IPS-20b (cell line): Measurements from ENCODE around the gene TPCN1.

Source experiments
- H3K27ac ChIP-seq: one replicate; pipeline ENCODE4 v1.5.1; 2013; ENCODE audit warnings: low read length
- H3K27me3 ChIP-seq: 2 replicates; pipeline ENCODE4 v1.6.1; 2013; ENCODE audit warnings: mild to moderate bottlenecking, low read length, inconsistent platforms; ENCODE audit not compliant: insufficient read depth
- H3K36me3 ChIP-seq: 2 replicates; pipeline ENCODE4 v1.6.1; 2013; ENCODE audit warnings: low read depth, mild to moderate bottlenecking, inconsistent platforms, low read length, moderate library complexity; ENCODE audit not compliant: insufficient read depth
- H3K4me1 ChIP-seq: 2 replicates; pipeline ENCODE4 v1.6.1; 2013; ENCODE audit warnings: mild to moderate bottlenecking, control low read depth, inconsistent platforms, low read length, moderate library complexity; ENCODE audit not compliant: insufficient read depth
- H3K4me3 ChIP-seq: 2 replicates; pipeline ENCODE4 v1.5.1; 2013; ENCODE audit warnings: mild to moderate bottlenecking, low read length, inconsistent platforms
- H3K9ac ChIP-seq: 2 replicates; pipeline ENCODE4 v1.6.1; 2013; ENCODE audit warnings: low read depth, mild to moderate bottlenecking, inconsistent platforms, low read length, moderate library complexity
- H3K9me3 ChIP-seq: 2 replicates; pipeline ENCODE4 v1.6.1; 2013; ENCODE audit warnings: mild to moderate bottlenecking, low read depth, low read length, inconsistent platforms; ENCODE audit not compliant: insufficient read depth

The TPCN1 gene

DNA sequence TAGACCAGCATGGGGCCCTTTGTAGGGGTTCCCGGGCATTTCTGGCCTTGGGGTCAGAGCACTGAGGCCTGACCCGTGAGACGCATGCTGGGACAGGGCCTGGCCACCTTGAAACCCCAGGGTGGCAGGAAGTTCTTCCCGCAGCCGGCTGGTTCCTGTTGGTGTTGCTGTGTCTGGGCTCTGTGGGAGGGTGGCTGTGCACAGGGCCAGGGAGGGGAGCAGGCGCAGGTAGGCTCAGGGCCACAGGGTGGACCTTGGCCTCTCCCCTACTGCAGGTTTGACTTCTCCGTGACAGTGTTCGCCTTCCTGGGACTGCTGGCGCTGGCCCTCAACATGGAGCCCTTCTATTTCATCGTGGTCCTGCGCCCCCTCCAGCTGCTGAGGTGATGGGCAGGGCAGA is 65.4 kb downstream of the TPCN1 start:
- Histone ChIP-seq H3K4me1 (no peaks in the 10 kb centered on the region), H3K9me3 (no peaks in the 10 kb centered on the region), H3K27me3 (no peaks in the 10 kb centered on the region), H3K27ac (no peak overlapping the region), H3K9ac (no peak overlapping the region), H3K36me3 (peaks cover 11% of the 10 kb centered on the region), H3K4me3 (no peak overlapping the region)

DNA sequence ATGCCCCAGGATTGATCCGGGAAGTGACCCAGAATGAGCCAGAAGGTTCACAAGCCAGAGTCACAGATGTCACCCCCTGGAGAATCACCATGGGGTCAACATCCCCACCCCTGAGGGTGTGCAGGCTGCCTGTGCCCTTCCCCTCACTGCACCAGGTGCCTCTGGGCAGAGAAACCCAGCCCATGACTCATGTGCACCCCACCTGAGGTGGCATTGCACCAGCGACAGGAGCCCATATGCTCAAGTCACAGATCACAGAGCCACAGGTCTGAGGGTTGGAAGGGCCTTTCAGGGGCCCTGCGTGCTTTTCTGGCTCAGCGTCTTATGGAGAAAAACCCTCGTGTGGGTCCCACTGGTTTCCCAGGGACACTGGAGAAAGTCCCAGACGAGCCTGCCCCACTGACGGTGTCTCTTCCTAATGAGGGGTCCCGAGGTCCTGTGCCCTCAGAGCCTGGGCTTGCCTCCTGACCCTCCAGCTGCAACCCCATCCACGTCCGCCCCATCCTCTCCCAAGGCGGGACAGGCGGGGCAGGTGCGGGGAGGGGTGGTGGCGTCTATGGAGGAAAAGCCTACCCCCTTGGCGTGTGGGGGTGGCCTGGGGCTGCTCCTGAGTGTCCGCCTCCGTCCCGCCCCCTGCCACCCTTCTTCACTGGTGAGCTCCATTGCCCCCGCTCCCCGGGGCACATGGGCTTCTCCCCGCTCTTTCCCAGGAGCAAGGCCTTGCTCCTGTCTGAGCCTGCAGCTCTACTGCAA is 66.1 kb downstream of the TPCN1 start:
- H3K9me3 ChIP-seq: no peaks in the 10 kb centered on the region
- no peaks in the 10 kb centered on the region for H3K4me1 ChIP-seq
- no peak overlapping the region for H3K27ac ChIP-seq
- H3K27me3 ChIP-seq: no peaks in the 10 kb centered on the region
- H3K36me3 ChIP-seq: peaks cover 11% of the 10 kb centered on the region
- H3K4me3 ChIP-seq: no peak overlapping the region
- no peak overlapping the region for H3K9ac ChIP-seq

DNA sequence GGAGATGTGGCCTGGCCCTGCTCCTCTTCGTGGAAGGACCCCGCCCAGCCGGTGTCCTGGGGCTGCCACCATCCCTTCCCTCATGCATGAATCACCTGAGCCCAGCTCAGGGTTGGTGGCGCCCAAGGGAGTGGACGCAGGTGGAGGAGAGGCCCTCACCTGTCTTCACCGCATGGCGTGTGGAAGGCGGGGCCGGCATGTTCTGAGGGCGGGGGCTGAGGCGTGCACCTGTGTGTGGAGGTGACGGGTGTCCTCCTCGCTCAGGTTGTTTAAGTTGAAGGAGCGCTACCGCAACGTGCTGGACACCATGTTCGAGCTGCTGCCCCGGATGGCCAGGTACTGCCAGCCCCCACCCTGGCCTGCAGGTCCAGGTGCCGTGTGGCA is 66.6 kb downstream of the TPCN1 start:
- Histone ChIP-seq H3K4me3 (no peak overlapping the region), H3K27me3 (no peaks in the 10 kb centered on the region), H3K9ac (no peak overlapping the region), H3K9me3 (no peaks in the 10 kb centered on the region), H3K27ac (no peak overlapping the region), H3K4me1 (no peaks in the 10 kb centered on the region), H3K36me3 (peaks cover 11% of the 10 kb centered on the region)

DNA sequence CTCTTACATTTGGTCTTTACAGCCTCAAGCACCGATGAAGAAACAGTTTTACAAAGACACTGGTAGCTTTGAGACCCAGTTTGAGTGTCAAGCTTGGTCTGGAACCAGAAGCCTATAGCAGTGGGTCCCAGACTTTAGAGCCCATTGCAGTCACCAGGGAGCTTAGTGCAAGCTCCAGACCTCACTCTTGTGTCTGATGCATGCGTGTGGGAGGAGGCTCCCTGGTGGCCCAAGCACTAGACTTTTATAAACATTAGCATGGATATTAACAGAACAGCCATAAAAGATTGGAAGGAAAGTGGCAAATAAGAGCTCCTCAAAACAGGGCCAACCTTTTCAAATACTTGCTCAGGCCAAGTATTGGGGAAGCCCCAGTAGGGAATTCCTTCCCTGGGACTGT is 68.1 kb downstream of the TPCN1 start:
- no peaks in the 10 kb centered on the region for H3K4me1 ChIP-seq
- H3K36me3 ChIP-seq: peaks cover 11% of the 10 kb centered on the region
- no peak overlapping the region for H3K9ac ChIP-seq
- H3K27me3 ChIP-seq: no peaks in the 10 kb centered on the region
- H3K4me3 ChIP-seq: no peak overlapping the region
- H3K9me3 ChIP-seq: no peaks in the 10 kb centered on the region
- H3K27ac ChIP-seq: no peak overlapping the region

DNA sequence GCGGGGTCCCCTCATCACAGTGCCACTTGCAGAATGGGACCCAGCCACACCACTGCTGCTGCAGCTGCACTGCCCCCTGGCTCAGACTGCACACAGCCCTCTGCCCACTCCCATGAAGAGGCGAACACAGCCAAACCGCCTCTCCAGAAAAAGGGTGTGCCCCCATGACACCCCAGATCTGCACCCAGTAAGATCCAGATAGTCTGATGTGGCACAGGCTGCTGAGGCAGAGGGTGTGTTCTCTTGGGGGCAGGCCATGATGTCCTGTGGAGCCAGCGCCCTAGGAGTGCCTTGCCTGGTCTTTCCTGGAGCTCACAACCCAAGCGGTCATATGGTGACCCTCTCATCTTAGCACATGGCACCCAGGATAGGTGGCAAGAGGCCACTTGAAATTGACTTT is 69.2 kb downstream of the TPCN1 start:
- Histone ChIP-seq H3K36me3 (peaks cover 5% of the 10 kb centered on the region), H3K4me1 (no peaks in the 10 kb centered on the region; the same call in 1 of the 2 replicates), H3K9me3 (no peaks in the 10 kb centered on the region), H3K4me3 (no peak overlapping the region), H3K27me3 (no peaks in the 10 kb centered on the region), H3K9ac (no peak overlapping the region), H3K27ac (no peak overlapping the region)

DNA sequence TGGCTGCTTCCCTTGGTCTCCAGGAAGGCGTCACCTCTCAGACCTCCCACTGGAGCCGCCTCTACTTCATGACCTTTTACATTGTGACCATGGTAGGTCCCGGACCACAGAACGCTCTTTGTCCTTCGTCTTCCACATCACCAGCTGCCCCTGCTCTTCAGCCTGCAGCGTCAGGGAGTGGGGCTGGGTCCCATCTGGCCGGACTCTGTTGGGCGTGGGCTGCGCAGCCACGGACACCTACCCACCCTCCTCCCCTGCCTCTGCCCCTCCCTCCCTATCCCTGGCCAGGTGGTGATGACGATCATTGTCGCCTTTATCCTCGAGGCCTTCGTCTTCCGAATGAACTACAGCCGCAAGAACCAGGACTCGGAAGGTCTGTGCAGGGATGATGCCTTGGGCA is 70.3 kb downstream of the TPCN1 start:
- no peaks in the 10 kb centered on the region; the same call in 1 of the 2 replicates for H3K4me1 ChIP-seq
- H3K4me3 ChIP-seq: no peak overlapping the region
- no peaks in the 10 kb centered on the region for H3K27me3 ChIP-seq
- H3K9me3 ChIP-seq: no peaks in the 10 kb centered on the region
- no peak overlapping the region for H3K9ac ChIP-seq
- H3K36me3 ChIP-seq: peaks cover 5% of the 10 kb centered on the region
- no peak overlapping the region for H3K27ac ChIP-seq

DNA sequence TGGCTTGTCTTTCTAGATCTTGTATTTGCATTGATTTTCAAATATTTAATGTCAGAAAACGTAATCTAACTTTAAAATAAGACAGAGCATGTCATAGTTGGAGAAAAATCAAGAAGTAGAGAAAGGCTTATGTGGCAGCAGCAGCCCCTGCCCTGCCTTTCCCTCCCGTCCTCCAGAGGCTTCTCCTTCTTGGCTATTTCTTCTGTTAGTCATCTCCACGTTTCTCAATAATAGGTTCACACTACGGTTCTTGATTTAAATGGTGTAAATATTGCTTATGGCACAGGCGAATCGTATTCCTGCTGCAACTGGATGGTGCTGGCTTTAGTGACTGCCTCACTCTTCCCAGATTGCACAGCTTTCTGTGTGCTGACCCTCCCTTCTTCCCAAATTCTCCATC is 70.8 kb downstream of the TPCN1 start:
- Histone ChIP-seq H3K9me3 (no peaks in the 10 kb centered on the region), H3K4me1 (no peaks in the 10 kb centered on the region; the same call in 1 of the 2 replicates), H3K9ac (no peak overlapping the region), H3K36me3 (peaks cover 5% of the 10 kb centered on the region), H3K4me3 (no peak overlapping the region), H3K27me3 (no peaks in the 10 kb centered on the region), H3K27ac (no peak overlapping the region)

DNA sequence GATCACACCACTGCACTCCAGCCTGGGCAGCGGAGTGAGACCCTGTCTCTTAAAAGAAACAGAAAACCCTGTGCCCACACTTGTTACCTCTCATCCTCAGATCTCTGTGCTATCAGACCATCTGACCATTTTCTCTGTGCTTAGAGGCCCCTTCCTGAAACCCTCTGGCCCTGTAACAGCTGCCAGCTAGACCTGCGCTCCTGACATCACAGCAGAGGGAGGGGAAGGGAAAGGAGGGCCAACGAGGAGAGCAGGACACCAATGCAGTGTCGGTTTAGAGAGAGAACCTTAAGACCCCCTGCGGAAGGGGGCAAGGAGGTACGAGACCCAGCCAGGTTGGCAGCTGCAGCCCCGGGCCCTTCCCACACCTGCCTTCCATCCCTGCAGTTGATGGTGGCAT is 71.3 kb downstream of the TPCN1 start:
- Histone ChIP-seq H3K9me3 (no peaks in the 10 kb centered on the region), H3K4me1 (no peaks in the 10 kb centered on the region; the same call in 1 of the 2 replicates), H3K9ac (no peak overlapping the region), H3K27me3 (no peaks in the 10 kb centered on the region), H3K36me3 (peaks cover 5% of the 10 kb centered on the region), H3K4me3 (no peak overlapping the region), H3K27ac (no peak overlapping the region)

DNA sequence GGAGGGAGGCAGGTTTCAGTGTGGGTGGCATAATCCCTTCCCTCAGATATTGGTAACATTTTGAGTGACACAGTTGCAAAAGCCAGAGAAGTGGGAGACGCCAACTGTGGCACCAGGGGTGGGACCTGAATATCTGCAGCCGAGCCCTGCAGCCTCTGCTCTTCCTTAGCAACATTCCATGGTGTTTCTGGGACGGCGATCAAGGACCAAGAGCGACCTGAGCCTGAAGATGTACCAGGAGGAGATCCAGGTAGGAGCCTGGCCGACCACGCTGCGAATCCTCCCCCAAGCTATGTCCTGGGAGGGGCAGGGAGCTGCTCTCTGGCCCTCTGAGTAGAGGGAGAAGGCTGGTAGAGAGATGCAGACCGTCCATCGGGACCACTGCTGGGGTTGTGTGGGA is 71.8 kb downstream of the TPCN1 start:
- H3K36me3 ChIP-seq: peaks cover 5% of the 10 kb centered on the region

DNA sequence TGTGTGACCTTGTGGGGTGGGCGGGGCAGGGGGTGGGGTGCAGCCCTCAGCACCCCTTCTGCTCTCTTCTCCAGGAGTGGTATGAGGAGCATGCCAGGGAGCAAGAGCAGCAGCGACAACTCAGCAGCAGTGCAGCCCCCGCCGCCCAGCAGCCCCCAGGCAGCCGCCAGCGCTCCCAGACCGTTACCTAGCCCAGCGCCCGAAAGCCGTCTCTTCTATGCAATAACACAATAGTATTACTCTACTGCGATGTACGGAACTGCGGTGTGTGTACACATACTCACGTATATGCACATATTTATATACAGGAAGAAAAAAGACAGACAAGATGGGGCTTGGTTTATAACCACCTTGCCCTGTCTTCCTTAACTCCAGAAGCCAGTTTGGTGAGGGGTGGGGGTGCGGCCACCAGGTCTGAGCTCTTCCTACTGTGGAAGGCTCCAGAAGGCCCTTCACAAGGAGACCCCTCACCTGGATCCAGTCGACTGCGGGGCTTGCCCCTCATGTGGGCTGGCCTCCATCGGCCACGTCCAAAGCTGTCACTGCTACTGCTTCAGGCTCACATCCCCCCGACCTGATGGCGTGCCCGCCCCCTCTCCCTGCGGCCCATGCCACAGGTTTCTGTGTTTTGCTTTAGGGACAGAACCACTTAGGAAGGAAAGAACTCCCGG is 74.8 kb downstream of the TPCN1 start:
- no peaks in the 10 kb centered on the region for H3K36me3 ChIP-seq
- no peaks in the 10 kb centered on the region for H3K27me3 ChIP-seq
- no peaks in the 10 kb centered on the region; the same call in 1 of the 2 replicates for H3K4me1 ChIP-seq
- H3K9ac ChIP-seq: no peak overlapping the region
- no peak overlapping the region for H3K27ac ChIP-seq
- H3K4me3 ChIP-seq: no peak overlapping the region
- H3K9me3 ChIP-seq: no peaks in the 10 kb centered on the region

More for the DNA sequence above, 71.8 kb downstream of the TPCN1 start:
- no peak overlapping the region for H3K4me3 ChIP-seq
- H3K4me1 ChIP-seq: no peaks in the 10 kb centered on the region; the same call in 1 of the 2 replicates
- H3K27me3 ChIP-seq: no peaks in the 10 kb centered on the region
- H3K9ac ChIP-seq: no peak overlapping the region
- H3K27ac ChIP-seq: no peak overlapping the region
- H3K9me3 ChIP-seq: no peaks in the 10 kb centered on the region

DNA sequence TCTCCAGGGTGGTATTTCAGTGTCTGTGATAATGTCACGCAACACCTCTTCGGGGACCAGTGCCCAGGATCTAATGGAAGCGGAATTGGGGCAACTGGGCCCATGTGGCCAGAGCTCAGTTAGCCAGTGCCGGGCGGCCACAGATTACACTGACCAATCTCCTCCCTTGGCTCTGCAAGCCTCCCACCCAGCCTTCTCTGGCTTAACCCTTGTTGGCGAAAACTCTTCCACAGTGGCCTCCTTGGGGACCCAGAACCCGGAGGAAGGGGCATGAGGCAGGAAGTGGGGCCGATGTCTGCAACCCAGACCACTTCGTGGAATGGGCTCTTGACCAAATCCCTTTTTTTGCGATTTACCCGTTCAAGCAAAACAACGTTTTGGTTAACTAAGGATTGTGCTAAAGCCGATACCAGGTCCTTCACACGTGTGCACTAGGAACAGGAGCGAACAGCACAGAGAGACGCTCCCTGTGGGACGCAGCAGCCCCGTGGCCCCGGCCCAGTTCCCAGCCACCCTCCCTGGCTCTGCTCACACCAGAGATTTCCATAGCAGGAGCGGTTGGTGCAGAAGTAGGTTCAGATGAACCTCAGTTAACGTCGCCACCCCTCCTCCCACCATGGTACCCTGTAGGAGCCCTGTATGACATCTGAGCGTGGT is 75.4 kb downstream of the TPCN1 start:
- H3K9me3 ChIP-seq: no peaks in the 10 kb centered on the region
- no peak overlapping the region for H3K4me3 ChIP-seq
- H3K27me3 ChIP-seq: no peaks in the 10 kb centered on the region
- H3K9ac ChIP-seq: no peak overlapping the region
- H3K4me1 ChIP-seq: no peaks in the 10 kb centered on the region; the same call in 1 of the 2 replicates
- no peaks in the 10 kb centered on the region for H3K36me3 ChIP-seq
- H3K27ac ChIP-seq: no peak overlapping the region

DNA sequence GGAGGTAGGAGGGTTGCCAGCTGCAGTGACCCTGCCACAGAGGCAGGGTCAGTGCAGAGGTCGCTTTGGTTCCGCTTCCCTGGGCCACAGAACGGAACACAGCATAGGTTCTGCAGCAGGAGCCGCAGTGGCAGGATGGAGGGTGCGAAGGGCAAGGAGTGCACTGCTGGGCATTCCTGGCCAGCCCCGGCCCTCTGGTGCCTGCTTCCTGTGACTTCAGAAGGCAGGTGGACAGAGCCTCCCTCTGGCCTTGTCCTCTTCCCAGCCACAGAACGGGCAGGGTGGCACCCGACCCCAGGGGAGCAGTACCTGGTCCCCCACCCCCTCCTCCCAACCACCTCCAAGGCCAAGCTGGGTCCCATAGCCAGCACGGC is 75.9 kb downstream of the TPCN1 start:
- Histone ChIP-seq H3K36me3 (no peaks in the 10 kb centered on the region), H3K9ac (no peak overlapping the region), H3K27me3 (no peaks in the 10 kb centered on the region), H3K9me3 (no peaks in the 10 kb centered on the region), H3K4me1 (no peaks in the 10 kb centered on the region; the same call in 1 of the 2 replicates), H3K4me3 (no peak overlapping the region), H3K27ac (no peak overlapping the region)
